Right lobe of liver (tissue), 4 donors: ENCODE data around the gene OR2H2.

Source experiments
- POLR2A ChIP-seq: fragments of 450-650 bp; IDR thresholded peaks from one replicate; pipeline ENCODE4 v1.6.1; 2017; ENCODE audit warnings: antibody characterized with exemption, mild to moderate bottlenecking
- TF ChIP-seq, protein P1 (sequence below), 4 donors: fragments of 200-600 bp in 3 of 4; fragments of 450-650 bp in 1 of 4; IDR thresholded peaks; one replicate each; pipeline versions ENCODE4 v1.5.1 to v1.8.0; 2016 to 2022; ENCODE audit warnings: antibody characterized with exemption in 4 of 4, mild to moderate bottlenecking in 2 of 4
- donor health status: DM: no; HTN: no; CAD: no.
- donor health status: DM: no; HTN: no; CAD: no.
- donor health status: DM: no; HTN: yes; CAD: no.

DNA sequence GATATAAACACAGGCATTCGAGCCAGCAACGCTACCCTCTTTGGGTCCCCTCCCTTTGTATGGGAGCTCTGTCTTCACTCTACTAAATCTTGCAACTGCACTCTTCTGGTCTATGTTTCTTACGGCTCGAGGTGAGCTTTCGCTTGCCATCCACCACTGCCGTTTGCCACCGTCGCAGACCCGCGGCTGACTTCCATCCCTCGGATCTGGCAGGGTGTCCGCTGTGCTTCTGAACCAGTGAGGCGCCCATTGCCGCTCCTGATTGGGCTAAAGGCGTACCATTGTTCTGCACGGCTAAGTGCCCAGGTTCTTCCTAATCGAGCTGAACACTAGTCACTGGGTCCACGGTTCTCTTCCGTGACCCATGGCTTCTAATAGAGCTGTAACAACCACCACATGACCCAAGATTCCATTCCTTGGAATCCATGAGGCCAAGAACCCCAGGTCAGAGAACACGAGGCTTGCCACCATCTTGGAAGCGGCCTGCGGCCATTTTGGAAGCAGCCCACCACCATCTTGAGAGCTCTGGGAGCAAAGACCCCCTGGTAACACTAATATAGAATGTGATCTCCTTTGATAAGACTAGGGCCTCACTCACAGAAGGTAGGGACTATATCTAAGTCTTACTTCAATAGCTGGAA lies 26.4 kb upstream of the OR2H2 start:
- TF ChIP-seq, protein P1, sequence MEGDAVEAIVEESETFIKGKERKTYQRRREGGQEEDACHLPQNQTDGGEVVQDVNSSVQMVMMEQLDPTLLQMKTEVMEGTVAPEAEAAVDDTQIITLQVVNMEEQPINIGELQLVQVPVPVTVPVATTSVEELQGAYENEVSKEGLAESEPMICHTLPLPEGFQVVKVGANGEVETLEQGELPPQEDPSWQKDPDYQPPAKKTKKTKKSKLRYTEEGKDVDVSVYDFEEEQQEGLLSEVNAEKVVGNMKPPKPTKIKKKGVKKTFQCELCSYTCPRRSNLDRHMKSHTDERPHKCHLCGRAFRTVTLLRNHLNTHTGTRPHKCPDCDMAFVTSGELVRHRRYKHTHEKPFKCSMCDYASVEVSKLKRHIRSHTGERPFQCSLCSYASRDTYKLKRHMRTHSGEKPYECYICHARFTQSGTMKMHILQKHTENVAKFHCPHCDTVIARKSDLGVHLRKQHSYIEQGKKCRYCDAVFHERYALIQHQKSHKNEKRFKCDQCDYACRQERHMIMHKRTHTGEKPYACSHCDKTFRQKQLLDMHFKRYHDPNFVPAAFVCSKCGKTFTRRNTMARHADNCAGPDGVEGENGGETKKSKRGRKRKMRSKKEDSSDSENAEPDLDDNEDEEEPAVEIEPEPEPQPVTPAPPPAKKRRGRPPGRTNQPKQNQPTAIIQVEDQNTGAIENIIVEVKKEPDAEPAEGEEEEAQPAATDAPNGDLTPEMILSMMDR (IDR thresholded peaks at IDR 0.05), result no peak
- TF ChIP-seq POLR2A, result no peak
